Epithelial cell of proximal tubule (primary cell): ENCODE data around the gene EGFR. TPM values are rescaled to one million over a fixed set of nuclear protein-coding genes. Genes with fewer than 3 reads are reported as not detected.

Source experiments
- DNase-seq: peaks from one replicate; pipeline ENCODE4 v3.0.0-alpha.2; 2011; ENCODE audit warnings: low read depth
- H3K4me3 ChIP-seq: 2 replicates; pipeline ENCODE4 v1.5.1; 2011; ENCODE audit warnings: low read depth, mild to moderate bottlenecking, low read length
- CTCF ChIP-seq: conservative IDR thresholded peaks from 2 replicates; pipeline ENCODE4 v1.5.1; 2012; ENCODE audit warnings: low read depth, mild to moderate bottlenecking, low read length
- total RNA-seq: library from RNA; depleted of rRNA; stranded (reverse); fragments of >200 nt; gene quantifications from 2 replicates; pipeline ENCODE4 v1.2.3, GENCODE V29; 2015

Gene EGFR
- total RNA-seq, 1 donor from 2014 or later, result 48.1 TPM

- no peak overlapping the region for H3K4me3 ChIP-seq
- no peak for TF ChIP-seq CTCF
- DNase-seq, result no peak
Measured at GRCh38 chr7:55092975-55093373, 74.2 kb downstream of the EGFR start.

GRCh38 chr7:55093674-55094073 is 74.9 kb downstream of the EGFR start:
- TF ChIP-seq CTCF, result no peak
- H3K4me3 ChIP-seq, result no peak overlapping the region
- DNase-seq, result no peak

GRCh38 chr7:55094092-55094690 is 75.4 kb downstream of the EGFR start:
- no peak for TF ChIP-seq CTCF
- H3K4me3 ChIP-seq, result no peak overlapping the region
- no peak for DNase-seq

GRCh38 chr7:55095672-55096071 is 76.9 kb downstream of the EGFR start:
- H3K4me3 ChIP-seq, result no peak overlapping the region
- no peak for DNase-seq
- no peak for TF ChIP-seq CTCF

GRCh38 chr7:55096323-55096722 is 77.5 kb downstream of the EGFR start:
- no peak overlapping the region for H3K4me3 ChIP-seq
- TF ChIP-seq CTCF, result no peak
- no peak for DNase-seq

- no peak for DNase-seq
- TF ChIP-seq CTCF, result no peak
- no peak overlapping the region for H3K4me3 ChIP-seq
Measured at GRCh38 chr7:55097100-55097499, 78.3 kb downstream of the EGFR start.

GRCh38 chr7:55099066-55099820 is 80.4 kb downstream of the EGFR start:
- TF ChIP-seq CTCF, result no peak
- H3K4me3 ChIP-seq, result no peak overlapping the region
- DNase-seq, result no peak
